Middle frontal gyrus (tissue), 1 donor: Measurements from ENCODE around the gene C1orf198.
"Not testable (repeated sequence)": the region's sequence is repeated elsewhere in the genome, so short reads cannot be mapped to it uniquely, and the experiment has no call there.

Source experiments
- DNase-seq: peaks from one replicate; pipeline ENCODE4 v3.0.0-alpha.2; 2015; ENCODE audit warnings: low spot score; ENCODE audit errors: extremely low spot score

The C1orf198 gene

DNA sequence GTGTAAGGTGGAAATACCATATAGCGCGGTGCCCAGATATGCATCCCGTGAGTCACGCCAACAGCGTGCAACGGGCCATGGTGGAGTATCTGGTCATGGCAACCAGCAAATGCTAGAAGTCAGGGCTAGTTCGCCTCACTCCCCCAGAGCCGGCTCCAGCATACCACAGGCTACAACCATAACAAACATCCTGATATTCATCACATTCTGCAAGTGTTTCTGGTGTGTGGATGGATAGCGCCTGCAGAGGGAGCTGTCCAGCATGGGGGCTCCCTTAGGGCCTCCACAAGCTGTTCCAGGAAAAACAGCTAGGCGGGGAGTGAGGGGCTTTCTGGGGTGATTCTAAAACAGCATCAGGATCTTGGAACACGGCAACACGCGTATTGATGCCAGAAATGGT is 6.8 kb downstream of the C1orf198 start:
- DNase-seq = no peak

DNA sequence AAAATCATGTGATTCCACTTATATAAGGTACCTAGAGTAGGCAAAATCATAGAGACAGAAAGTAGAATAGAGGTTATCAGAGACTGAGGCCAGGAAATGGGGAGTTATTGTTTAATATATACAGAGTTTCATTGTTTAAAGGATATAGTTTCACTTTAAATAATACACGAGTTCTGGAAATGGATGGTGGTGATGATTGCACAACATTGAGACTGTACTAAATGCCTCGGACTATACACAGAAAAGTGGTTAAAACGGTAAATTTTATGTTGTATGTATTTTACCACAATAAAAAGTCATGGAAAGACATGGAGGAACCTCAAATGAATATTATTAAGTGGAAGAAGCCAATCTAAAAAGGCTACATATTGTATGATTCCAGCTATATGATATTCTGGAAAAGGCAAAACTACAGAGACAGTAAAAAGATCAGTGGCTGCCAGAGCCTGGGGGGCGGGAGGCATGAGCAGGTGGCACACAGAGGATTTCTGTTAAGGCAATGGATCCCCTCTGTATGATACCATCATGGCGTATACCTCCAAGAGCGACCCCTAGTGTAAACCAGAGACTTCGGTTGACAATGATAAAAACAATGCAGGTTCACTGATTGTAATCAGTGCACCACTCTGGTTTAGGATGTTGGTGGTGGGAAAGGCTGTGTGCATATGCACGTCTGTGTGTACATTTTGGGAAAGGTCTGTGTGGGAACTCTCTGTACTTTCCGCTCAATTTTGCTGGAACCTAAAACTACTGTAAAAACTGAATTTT is 7.5 kb downstream of the C1orf198 start:
- no peak for DNase-seq

DNA sequence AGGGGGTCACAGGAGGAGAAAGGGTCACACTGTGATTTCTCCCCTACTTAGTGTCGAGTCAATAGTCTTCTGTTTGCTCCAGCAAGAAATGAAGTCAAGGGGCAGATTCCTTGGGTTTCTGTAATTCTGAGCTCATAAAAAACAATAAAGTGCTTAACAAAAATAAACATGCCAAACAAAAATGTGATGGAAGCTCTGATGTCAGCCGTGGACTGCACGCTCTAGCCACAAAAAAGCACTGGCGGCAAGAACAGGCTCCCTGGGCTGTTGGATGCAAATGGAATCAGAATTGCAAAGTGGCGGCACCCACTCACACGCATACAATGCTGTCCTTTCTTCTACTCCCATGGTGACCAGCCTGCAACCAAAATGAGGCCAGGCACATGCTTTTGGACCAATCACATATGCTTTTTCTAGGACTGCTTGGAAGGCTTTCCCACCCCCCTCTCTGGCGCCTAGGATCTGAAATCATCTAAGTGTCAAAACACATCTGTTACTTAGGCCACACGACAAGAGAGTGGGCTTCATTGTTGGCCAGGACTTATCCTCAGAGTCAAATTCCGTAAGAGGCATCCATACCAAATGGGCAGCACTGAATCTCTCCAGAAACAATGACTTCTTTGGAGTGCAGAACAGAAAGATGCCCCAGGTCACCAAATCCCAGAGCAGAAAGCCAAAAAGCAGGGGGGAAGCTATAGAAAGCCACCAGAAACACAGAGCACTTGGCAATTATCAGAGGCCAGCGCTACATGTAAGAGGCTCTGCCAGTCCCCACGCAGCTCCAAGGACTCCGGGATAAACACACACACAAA is 9.2 kb downstream of the C1orf198 start:
- DNase-seq = peak; percentile 88

DNA sequence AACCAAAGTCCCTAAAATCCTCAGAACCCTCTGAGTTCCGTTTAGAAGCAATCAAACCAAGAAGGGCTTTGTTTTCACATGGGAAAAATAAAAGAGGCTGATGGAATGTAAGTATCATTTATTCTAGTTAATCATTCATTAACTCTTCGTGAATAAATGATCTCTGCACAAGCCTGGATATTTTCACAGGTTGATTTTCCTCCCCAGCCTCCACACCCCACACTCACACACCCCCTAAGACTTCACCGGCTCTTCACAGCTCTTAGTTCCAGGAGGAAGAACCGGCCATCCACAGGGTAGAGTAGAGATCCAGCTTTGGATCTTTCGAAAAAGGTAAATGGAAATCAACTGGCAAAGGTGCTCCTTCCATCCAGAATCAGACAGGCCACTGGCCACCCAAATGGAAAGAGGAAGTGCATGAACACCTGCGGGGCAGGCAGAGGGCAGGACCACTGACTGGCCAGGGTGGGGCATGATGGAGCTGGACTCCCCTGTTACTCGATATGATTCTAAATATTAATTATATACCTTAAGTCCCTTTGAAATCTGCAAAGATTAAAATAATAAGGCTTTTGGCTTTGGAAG is 10.0 kb downstream of the C1orf198 start:
- DNase-seq = no peak

DNA sequence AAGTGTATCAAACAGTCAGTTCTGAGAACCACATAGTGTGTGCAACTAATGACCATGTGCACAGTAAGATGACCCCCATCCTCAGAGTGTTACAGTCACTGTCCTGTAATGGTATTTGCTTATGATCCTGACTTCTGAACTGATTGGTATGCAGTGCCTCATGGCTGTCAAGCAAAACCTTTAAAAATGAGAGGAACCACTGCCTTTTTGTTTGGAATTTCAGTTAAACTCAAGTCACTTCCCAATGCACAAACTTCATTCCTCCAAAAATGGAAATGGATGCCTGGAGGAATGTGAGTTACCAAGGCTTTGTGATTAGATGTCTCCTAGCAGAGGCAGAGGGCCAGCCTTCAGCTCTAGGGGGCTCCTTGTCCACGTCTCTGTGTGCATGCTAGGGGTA is 10.5 kb downstream of the C1orf198 start:
- no peak for DNase-seq

DNA sequence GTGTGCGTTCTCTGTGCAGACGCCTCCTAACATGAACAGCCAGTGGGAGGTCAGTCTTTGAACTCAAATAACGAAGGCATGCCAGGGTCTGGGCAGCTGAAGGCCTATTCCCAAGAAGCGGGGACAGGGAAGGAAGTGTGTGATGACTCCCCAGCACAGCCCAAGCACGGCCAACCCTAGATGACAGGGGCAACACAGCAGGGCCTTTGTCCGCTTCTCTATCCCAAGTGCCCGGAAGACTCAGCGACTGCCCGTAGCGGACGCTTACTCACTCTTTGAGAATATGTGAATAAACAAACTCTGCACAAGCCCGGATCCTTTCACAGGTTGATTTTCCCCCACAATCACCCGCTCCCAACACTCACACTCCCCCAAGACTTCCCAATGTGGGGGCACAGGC is 11.2 kb downstream of the C1orf198 start:
- no peak for DNase-seq

DNA sequence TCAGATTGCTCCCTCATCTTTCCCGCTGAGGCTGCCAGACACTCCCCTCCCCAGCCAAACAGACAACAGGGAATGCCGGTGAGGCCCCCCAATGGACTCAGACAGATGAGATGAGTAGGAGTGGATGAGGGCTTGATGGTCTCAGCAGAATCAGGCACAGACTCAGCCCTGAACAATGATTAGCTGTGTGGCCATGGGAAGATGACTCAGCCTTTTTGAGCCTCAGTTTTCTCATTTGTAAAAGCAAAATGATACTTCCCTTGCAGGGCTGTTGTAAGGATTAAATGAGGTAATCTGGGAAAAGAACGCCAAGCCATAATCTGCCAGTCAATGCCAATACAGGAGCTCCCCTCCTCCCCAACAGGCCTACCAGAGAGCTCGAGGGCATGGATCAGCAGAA is 12.4 kb downstream of the C1orf198 start:
- no peak for DNase-seq

DNA sequence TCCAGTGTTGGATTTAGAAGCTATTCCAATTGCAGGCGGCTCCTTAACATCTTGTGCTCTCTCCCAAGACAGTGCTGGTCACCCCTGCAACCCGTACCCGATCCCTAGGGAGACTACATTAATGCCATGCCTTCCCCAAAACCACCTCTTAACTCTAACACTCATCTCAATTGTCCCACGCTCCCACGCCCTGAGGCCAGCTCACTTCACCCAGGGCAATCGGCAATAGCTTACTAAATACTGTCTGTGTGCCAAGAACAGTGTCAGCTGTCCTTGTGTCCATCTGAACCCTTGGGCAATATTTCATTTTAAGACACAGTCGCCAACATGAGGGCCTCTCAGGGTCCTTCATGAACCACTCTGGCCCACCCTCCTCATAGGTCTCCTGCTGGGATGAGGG is 13.9 kb downstream of the C1orf198 start:
- no peak for DNase-seq

DNA sequence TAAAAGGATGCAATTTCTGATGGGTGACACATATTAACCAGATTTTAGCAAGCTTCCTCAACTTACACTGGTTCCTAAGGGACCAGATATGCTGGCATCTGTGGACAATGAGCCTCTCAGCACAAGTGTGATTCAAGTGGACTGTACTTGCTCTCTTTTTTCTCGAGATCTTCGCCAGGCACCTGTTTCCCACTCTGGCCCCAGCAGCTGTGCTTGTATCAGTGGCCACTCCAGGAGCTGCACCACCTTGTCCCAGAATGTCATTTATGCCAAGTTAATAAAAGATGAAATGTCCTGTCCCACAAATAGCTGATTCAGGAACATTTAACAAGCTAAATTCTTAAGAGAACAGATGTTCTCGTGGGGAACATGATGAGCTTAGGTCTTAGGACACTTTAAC is 14.6 kb downstream of the C1orf198 start:
- no peak for DNase-seq

DNA sequence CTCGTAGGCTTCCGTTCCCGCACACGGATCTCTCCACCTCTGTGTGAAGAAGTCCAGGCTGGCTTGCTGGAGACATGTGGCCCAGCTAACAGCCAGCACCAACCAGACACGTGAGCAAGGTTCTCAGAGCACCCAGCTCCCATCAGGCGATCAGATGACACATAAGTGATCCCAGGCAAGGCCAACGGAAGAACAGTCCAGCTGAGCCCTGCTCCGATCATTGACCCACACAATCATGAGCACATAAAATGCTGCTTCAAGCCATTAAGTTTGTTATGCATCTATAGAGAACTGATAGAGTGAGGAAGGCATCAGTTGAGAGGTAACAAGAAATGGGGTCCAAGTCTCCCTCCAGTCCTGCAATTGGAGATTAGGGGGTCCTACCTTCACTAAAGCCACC is 15.4 kb downstream of the C1orf198 start:
- DNase-seq = no peak

DNA sequence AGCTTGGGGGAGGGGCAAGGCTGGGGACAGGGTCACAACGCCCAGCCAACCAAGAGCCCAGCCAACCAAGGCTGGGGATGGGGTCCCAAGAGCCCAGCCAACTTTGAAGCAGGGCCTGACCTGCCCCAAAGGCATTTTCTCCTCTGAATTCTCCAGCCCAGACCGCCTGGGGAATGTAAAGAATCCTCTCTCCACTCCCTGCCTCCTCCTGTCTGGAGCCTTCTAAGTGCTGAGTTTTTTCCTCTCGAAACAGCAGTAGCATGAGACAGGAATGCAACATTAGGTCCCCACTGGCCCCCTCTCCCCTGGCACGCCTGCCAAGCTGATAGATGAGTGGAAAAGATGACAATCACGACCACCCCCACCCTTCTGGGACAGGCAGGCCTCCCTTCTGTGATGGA is 17.0 kb downstream of the C1orf198 start:
- no peak for DNase-seq

DNA sequence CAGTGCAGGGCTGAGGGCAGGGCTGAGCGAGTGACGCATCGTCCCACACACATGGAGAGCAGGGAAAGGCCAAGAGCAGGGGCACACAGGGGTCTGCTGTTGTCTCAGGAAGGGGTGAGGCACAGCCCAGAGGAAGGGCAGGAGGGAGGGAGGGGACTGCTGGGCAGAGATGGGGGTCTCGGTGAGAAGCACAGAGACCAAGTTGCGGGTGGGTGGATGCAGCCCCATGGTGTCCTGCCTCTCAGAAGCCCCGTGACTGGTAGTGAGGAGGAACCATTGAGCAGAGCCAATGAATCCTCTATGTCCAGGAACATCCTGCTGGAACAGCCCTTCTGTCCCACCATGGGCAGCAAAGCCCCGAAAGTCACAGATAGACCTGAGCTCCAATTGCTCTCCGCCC is 17.8 kb downstream of the C1orf198 start:
- DNase-seq = no peak

DNA sequence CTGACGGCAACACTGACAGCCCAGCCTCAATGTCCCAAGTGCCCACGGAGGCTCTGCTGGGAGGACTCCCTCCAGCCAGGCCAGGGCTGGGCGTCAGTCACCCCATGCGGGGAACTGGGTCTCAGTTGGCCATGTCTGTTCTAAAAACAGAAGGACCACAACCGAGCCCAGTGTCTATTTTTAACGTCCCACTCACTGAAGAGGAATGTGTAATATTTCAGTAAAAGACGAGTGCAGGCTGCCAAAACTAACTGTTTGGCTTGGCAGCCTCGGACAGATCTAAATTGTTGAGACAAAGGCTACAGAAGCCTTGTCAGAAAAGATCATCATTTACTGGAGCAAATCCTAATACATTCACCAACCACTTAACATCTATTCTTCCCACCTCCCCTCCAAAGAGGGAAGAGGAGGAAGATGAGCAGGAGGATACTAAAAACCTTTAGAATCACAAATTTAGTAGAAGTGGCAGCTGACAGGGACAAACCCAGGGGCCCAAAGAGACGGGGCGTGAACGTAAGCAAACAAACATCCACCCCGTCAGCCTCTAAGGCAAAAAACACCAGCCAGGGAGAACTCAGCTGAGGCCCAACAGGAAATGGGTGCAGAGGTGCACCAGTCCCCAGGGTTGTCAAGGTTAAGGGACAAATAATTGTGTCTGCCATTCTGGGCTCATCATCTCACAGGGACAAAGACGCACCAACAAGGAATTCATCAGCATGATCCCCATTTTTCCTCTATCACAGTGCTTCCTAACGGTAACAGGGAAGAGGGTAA is 18.7 kb downstream of the C1orf198 start:
- no peak for DNase-seq

DNA sequence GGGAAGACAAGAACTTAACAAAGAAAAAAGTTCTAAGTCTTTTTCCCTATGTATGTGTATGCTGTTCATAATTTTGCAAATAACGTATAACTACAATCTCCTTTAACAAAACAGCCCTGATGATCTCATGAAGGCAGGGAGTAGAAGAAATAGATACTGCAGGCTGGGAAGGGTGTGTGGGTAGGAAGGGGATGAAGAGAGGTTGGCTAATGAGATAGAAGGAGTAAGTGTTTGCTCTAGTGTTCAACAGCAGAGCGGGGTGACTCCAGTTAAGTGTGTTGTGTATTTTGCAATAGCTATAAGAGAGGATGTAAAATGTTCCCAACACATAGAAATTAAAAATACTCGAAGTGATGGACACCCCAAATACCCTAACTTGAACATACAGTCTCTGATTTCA is 20.1 kb downstream of the C1orf198 start:
- no peak for DNase-seq

DNA sequence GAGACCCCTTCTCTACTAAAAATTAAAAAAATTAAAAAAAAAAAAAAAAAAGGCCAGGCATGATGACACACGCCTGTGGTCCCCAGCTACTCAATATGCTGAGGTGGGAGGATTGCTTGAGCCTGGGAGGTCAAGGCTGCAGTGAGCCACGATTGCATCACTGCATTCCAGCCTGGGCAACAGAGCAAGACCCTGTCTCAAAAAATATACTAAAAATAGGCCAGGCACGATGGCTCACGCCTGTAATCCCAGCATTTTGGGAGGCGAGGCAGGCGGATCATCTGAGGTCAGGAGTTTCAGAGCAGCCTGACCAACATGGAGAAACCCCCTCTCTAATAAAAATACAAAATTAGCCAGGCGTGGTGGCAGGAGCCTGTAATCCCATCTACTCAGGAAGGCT is 23.1 kb downstream of the C1orf198 start:
- not testable (repeated sequence) for DNase-seq

DNA sequence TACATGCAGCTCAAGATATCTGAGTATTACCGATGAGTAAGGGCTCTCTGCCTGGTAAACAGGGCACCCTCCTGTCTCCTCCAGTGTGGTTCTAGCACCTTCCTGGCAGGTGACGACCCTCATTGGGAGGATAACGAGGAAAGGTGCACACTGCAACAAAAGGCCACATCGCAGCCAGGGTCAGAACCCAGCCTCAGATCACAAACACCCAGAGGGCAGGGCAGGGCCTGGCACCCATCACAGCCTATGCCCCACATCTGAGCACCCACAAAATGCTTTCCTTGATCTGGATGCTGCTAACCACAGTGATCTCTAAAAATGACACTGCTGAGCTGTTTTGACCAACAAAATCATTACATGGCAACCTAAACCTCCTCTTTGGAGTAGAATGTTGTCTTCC is 23.8 kb downstream of the C1orf198 start:
- DNase-seq = no peak

DNA sequence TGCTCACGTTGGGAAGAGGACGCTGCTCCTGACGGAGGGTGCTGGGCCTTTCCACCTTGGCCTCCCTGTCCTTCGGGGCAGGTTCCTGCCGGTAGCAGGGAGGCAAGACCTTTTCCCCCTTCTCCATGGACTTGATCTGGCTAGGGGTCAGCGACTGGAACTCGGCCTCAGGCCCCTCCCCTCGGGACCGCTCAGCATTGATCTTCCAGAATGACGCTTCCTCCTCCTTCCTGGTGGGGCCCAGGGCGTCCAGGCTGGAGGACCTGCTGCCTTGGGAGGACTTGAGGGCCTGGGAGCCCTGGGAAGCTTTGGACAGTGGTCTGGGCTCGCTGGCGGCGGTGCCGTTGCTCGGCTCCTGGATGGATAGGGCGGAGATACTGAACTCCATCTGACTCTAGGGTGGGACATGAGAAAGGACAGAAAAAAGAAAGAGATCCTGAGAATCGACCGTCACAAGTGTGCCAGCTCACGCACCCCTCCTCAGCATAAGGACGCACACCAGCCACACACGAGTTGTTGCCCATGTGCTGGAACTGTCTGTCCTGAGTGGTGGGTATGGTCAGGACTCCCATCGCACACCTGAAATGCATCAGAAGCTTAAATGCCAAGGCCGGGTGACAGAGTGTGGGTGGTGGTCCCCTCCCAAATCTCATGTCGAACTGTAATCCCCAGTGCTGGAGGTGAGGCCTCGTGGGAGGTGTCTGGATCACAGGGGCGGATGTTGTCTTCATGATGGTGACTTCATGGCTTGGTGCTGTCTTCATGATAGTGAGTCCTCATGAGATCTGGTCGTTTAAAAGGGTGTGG is 24.6 kb downstream of the C1orf198 start:
- DNase-seq = no peak

DNA sequence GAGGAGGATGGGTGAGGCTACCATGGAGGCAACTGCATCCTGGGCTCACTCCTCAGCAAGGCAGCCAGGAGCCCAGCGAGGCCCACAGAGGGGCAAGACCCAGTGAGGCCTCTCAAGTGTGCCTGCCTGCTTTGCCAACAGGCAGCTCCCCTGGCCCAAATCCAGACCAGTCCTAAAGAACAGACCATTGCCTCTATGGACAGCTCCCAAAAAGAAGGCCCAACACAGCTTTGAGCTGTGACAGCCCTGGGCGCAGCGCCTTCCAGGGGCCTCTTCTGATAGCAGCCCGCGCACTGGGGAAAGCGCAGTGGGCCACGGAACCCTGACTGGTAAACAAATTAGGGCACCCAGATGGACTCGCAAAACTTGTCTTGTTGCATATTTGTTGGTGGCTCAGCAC is 25.5 kb downstream of the C1orf198 start:
- DNase-seq = no peak

DNA sequence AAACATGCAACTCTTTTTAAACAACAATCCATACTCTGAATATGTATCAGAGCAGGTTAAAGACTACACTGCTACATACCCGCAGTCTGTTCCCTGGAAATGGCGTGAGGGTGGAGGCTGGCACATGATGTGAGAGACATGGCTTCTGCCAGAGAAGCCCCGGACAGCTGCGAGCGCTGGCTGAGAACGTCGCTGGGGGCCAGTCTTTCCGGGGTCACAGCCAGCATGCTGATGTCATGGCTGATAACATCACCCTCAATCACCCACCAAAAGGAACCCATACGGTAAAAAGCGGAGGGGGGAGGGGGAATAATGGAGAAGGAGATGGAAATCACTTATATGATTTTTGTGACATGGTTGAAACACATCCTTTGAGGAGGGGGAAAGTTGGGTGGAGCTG is 29.1 kb downstream of the C1orf198 start:
- DNase-seq = no peak

DNA sequence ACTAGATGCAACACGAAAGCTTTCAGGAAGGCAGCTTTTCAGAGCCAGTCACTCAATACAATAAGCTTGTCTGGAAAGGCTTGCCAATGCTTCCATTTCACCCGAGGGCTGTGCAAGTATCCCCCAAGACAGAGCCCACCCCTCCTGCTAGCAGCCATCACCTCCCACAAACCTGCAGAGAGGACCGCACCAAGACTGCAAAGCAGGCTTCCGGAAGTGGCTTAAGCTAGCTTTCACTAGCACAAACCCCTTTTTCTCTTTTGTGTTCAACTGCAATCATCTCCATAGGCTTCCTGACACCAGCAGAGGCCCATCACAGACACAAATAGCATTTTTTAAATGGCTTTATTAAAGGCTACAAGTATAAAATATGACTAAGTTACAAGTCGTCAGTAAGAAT is 31.5 kb downstream of the C1orf198 start:
- no peak for DNase-seq

DNA sequence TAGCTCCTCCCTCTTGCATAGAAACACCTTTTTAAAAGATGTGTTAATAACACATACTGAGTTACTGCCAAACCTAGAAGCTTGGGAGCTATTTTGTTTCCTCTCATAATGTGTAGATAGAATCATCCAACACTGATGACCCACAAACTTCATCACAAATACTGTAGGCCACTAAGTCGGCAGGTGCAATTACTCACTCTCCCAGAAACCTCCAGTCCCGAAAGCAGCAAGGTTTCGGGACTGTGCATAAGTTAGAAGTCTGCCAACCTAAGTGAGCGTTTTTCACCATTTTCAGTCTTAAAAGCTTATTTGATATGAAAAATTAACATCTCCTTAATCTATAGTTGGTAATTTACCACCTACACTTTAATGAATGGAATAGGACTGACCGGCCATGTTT is 32.0 kb downstream of the C1orf198 start:
- DNase-seq = no peak
